Measurements from ENCODE around the gene ABCC1.
"Not testable (repeated sequence)": the region's sequence is repeated elsewhere in the genome, so short reads cannot be mapped to it uniquely, and the experiment has no call there.

ABCC1 gene

DNA sequence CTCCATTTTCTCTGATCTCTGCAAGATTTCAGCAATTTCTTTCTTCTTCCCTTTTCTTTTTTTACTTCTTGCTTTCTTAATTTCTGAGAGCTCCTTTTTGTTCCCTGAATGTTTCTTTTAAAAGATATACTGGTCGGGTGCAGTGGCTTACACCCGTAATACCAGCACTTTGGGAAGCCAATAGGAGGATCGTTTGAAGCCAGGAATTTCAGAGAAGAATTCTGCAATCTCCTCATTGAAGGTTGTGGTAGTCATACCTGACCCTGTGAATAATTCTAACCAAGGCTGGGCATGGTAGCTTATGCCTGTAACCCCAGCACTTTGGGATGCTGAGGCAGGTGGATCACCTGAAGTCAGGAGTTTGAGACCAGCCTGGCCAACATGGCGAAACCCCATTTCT lies 15.6 kb upstream of the ABCC1 start:
- no peak overlapping the region for H3K4me2 ChIP-seq (ENCODE audit: insufficient read depth, low read length)
- no peak overlapping the region for H3K9ac ChIP-seq (ENCODE audit: low read depth, low read length)

DNA sequence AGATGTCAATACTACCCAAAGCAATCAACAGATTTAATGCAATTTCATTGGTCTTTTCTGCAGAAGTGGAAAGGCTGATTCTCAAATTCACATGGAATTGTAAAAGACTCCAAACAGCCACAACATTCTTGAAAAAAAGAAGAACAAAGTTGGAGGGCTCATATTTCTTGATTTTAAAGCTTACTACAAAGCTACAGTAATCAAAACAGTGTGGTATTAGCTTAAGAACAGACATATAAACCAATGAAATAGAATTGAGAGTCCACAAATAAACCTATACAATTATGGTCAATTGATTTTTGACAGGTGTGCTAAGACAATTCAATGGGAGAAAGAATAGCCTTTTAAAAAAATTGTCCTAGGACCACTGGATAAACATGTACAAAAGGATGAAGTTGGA lies 14.4 kb upstream of the ABCC1 start:
- no peak for TF ChIP-seq EZH2 (IDR thresholded peaks at IDR 0.05; ENCODE audit: borderline replicate concordance, low read depth, low read length, severe bottlenecking)
- TF ChIP-seq, protein P1, sequence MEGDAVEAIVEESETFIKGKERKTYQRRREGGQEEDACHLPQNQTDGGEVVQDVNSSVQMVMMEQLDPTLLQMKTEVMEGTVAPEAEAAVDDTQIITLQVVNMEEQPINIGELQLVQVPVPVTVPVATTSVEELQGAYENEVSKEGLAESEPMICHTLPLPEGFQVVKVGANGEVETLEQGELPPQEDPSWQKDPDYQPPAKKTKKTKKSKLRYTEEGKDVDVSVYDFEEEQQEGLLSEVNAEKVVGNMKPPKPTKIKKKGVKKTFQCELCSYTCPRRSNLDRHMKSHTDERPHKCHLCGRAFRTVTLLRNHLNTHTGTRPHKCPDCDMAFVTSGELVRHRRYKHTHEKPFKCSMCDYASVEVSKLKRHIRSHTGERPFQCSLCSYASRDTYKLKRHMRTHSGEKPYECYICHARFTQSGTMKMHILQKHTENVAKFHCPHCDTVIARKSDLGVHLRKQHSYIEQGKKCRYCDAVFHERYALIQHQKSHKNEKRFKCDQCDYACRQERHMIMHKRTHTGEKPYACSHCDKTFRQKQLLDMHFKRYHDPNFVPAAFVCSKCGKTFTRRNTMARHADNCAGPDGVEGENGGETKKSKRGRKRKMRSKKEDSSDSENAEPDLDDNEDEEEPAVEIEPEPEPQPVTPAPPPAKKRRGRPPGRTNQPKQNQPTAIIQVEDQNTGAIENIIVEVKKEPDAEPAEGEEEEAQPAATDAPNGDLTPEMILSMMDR (IDR thresholded peaks at IDR 0.05; ENCODE audit: borderline replicate concordance, extremely low read depth, low read length, poor library complexity, severe bottlenecking): no peak
- H3K9ac ChIP-seq (ENCODE audit: low read depth, low read length): no peak overlapping the region
- H3K4me2 ChIP-seq (ENCODE audit: insufficient read depth, low read length): no peak overlapping the region
- H3K4me3 ChIP-seq (ENCODE audit: low read depth in 1 of 2, low read length in 2 of 2): no peak overlapping the region
- ATAC-seq (ENCODE audit: insufficient read depth, low read depth) (no peak), DNase-seq (no peak)
- H3K36me3 ChIP-seq (ENCODE audit: insufficient read depth, low read length): no peaks in the 10 kb centered on the region
- H2AFZ ChIP-seq (ENCODE audit: low read depth, low read length): no peak overlapping the region
- H3K9me3 ChIP-seq (ENCODE audit: insufficient read depth, low read length, severe bottlenecking): no peaks in the 10 kb centered on the region
- peaks cover 6% of the 10 kb centered on the region for H3K4me1 ChIP-seq (ENCODE audit: insufficient read depth, low read length)
- H3K27me3 ChIP-seq (ENCODE audit: insufficient read depth, low read length, poor library complexity): no peaks in the 10 kb centered on the region
- H3K79me2 ChIP-seq (ENCODE audit: insufficient read depth, low read length): no peaks in the 10 kb centered on the region
- no peak overlapping the region for H3K27ac ChIP-seq (ENCODE audit: low read length)
- H4K20me1 ChIP-seq (ENCODE audit: insufficient read depth, low read length): no peaks in the 10 kb centered on the region

More for the DNA sequence above, 15.6 kb upstream of the ABCC1 start:
- ATAC-seq (ENCODE audit: insufficient read depth, low read depth) (no peak), DNase-seq (no peak)
- H2AFZ ChIP-seq (ENCODE audit: low read depth, low read length): no peak overlapping the region
- H3K27me3 ChIP-seq (ENCODE audit: insufficient read depth, low read length, poor library complexity): no peaks in the 10 kb centered on the region
- no peaks in the 10 kb centered on the region for H3K36me3 ChIP-seq (ENCODE audit: insufficient read depth, low read length)
- no peak overlapping the region for H3K4me3 ChIP-seq (ENCODE audit: low read depth in 1 of 2, low read length in 2 of 2)
- no peaks in the 10 kb centered on the region for H3K79me2 ChIP-seq (ENCODE audit: insufficient read depth, low read length)
- H3K9me3 ChIP-seq (ENCODE audit: insufficient read depth, low read length, severe bottlenecking): no peaks in the 10 kb centered on the region
- H4K20me1 ChIP-seq (ENCODE audit: insufficient read depth, low read length): no peaks in the 10 kb centered on the region
- no peak overlapping the region for H3K27ac ChIP-seq (ENCODE audit: low read length)
- TF ChIP-seq, protein P1 (IDR thresholded peaks at IDR 0.05; ENCODE audit: borderline replicate concordance, extremely low read depth, low read length, poor library complexity, severe bottlenecking): no peak
- TF ChIP-seq EZH2 (IDR thresholded peaks at IDR 0.05; ENCODE audit: borderline replicate concordance, low read depth, low read length, severe bottlenecking): no peak
- H3K4me1 ChIP-seq (ENCODE audit: insufficient read depth, low read length): no peaks in the 10 kb centered on the region

DNA sequence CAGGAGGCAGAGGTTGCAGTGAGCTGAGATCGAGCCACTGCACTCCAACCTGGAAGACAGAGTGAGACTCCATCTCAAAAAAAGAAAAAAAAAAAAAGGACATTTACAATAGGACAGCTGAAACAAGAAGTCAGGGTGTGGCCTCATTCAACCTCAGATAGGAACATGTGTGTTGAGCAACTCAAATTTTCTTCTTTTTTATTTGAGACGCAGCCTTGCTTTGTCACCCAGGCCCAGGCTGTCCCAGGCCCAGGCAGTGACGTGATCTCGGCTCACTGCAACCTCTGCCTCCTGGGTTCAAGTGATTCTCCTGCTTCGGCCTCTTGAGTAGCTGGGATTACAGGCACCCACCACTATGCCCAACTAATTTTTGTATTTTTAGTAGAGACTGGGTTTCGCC lies 12.6 kb upstream of the ABCC1 start:
- peaks cover 19% of the 10 kb centered on the region for H3K4me1 ChIP-seq (ENCODE audit: insufficient read depth, low read length)
- not testable (repeated sequence) for H3K36me3 ChIP-seq (ENCODE audit: insufficient read depth, low read length); H2AFZ ChIP-seq (ENCODE audit: low read depth, low read length); H3K4me2 ChIP-seq (ENCODE audit: insufficient read depth, low read length); H3K27ac ChIP-seq (ENCODE audit: low read length); DNase-seq; H3K79me2 ChIP-seq (ENCODE audit: insufficient read depth, low read length); H3K9me3 ChIP-seq (ENCODE audit: insufficient read depth, low read length, severe bottlenecking); H3K9ac ChIP-seq (ENCODE audit: low read depth, low read length); ATAC-seq (ENCODE audit: insufficient read depth, low read depth); H3K27me3 ChIP-seq (ENCODE audit: insufficient read depth, low read length, poor library complexity); H4K20me1 ChIP-seq (ENCODE audit: insufficient read depth, low read length); H3K4me3 ChIP-seq (ENCODE audit: low read depth in 1 of 2, low read length in 2 of 2)

DNA sequence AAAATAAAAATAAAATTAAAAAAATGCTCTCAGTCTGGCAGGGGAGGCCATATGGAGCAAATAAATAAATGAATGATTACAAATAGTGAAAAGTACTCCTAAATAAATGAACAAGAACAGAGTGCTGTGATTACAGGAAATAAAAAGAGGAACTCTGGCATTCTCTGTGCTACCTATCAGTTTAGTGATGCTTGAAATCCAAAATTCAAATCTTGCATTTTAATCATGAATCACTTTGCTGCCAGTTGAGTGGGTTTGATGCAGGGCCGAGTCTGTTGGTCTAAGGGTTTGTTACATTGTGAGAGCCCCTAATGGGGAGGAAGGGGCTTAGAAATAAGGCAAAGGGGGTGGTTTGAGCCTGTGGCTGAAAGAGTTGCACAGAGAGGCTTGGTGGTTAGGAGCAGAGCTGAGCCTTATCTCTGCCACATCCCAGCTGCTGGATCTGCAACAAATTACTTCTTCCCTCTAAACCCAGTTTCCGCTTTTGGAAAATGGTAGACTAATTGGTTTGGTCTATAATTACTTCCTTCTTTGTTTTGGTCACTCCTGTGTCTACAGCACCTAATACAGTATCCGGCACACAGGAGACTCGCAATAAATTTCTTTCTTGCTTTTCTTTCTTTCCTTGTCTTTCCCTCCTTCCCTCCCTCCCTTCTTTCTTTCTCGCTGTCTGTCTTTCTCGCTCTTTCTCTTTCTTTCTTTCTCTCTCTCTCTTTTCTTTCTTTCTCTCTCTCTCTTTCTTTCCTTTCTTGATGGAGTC lies 6.3 kb upstream of the ABCC1 start:
- no peaks in the 10 kb centered on the region for H3K27me3 ChIP-seq (ENCODE audit: insufficient read depth, low read length, poor library complexity)

More for the DNA sequence above, 6.3 kb upstream of the ABCC1 start:
- no peaks in the 10 kb centered on the region for H4K20me1 ChIP-seq (ENCODE audit: insufficient read depth, low read length)
- H3K79me2 ChIP-seq (ENCODE audit: insufficient read depth, low read length): no peaks in the 10 kb centered on the region
- H3K27ac ChIP-seq (ENCODE audit: low read length): no peak overlapping the region
- ATAC-seq (ENCODE audit: insufficient read depth, low read depth) (no peak), DNase-seq (no peak)
- peaks cover 19% of the 10 kb centered on the region for H3K4me1 ChIP-seq (ENCODE audit: insufficient read depth, low read length)
- H2AFZ ChIP-seq (ENCODE audit: low read depth, low read length): no peak overlapping the region
- no peaks in the 10 kb centered on the region for H3K9me3 ChIP-seq (ENCODE audit: insufficient read depth, low read length, severe bottlenecking)
- H3K9ac ChIP-seq (ENCODE audit: low read depth, low read length): no peak overlapping the region
- no peak for TF ChIP-seq EZH2 (IDR thresholded peaks at IDR 0.05; ENCODE audit: borderline replicate concordance, low read depth, low read length, severe bottlenecking)
- TF ChIP-seq, protein P1 (IDR thresholded peaks at IDR 0.05; ENCODE audit: borderline replicate concordance, extremely low read depth, low read length, poor library complexity, severe bottlenecking): no peak
- no peaks in the 10 kb centered on the region for H3K36me3 ChIP-seq (ENCODE audit: insufficient read depth, low read length)
- H3K4me2 ChIP-seq (ENCODE audit: insufficient read depth, low read length): no peak overlapping the region
- no peak overlapping the region for H3K4me3 ChIP-seq (ENCODE audit: low read depth in 1 of 2, low read length in 2 of 2)

Measured in DND-41 (cell line).